Breast epithelium (tissue), 3 donors: ENCODE data around the gene CISH.

Experiments used
- POLR2A ChIP-seq: fragments of 450-650 bp; IDR thresholded peaks from one replicate; pipeline ENCODE4 v1.6.1; 2016; ENCODE audit warnings: antibody characterized with exemption, mild to moderate bottlenecking, moderate library complexity
- POLR2AphosphoS5 ChIP-seq, 3 donors: sonication (generic); formaldehyde crosslinking; IDR thresholded peaks; one replicate each; pipeline ENCODE4 v1.6.1; 2017; ENCODE audit warnings: antibody characterized with exemption in 3 of 3
- TF ChIP-seq, protein P1 (sequence below), 3 donors: fragments of 450-650 bp; IDR thresholded peaks; one replicate each; pipeline ENCODE4 v1.5.1; 2016 to 2017; ENCODE audit warnings: antibody characterized with exemption in 3 of 3, mild to moderate bottlenecking in 3 of 3, moderate library complexity in 3 of 3

DNA sequence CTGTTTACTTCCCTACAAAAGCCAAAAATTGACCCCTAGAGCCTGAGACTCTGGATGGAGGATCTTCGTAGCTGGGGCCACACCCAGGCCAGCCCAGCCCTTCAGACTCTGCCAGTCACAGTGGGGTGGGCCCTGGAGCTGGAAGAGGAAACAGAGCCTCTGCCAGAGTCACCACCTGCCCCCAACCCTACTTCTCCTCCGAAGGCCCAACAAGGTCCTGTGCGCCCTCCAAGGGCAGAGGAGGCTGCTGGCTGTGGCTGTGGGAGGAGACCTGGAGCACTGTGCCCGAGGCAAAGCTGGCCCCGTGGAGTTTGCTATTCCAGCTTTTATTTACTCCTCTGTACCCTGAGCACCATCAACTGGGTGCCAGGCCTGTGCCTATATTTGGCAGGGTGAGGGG, 19.0 kb downstream of the CISH start:
- TF ChIP-seq, protein P1, sequence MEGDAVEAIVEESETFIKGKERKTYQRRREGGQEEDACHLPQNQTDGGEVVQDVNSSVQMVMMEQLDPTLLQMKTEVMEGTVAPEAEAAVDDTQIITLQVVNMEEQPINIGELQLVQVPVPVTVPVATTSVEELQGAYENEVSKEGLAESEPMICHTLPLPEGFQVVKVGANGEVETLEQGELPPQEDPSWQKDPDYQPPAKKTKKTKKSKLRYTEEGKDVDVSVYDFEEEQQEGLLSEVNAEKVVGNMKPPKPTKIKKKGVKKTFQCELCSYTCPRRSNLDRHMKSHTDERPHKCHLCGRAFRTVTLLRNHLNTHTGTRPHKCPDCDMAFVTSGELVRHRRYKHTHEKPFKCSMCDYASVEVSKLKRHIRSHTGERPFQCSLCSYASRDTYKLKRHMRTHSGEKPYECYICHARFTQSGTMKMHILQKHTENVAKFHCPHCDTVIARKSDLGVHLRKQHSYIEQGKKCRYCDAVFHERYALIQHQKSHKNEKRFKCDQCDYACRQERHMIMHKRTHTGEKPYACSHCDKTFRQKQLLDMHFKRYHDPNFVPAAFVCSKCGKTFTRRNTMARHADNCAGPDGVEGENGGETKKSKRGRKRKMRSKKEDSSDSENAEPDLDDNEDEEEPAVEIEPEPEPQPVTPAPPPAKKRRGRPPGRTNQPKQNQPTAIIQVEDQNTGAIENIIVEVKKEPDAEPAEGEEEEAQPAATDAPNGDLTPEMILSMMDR (IDR thresholded peaks at IDR 0.05): no peak
- TF ChIP-seq POLR2AphosphoS5 (IDR thresholded peaks at IDR 0.05): no peak
- TF ChIP-seq POLR2A: no peak
